Stomach (tissue), 9 donors: ENCODE measurements around the gene MYOZ2. TPM values are rescaled to one million over a fixed set of nuclear protein-coding genes. Genes with fewer than 3 reads are reported as not detected.

Experiments
- DNase-seq, 2 donors: peaks; one replicate each; pipeline versions ENCODE4 v3.0.0 to v3.0.0-alpha.2; 2013 to 2019
- H3K27ac ChIP-seq, 5 donors: fragments of 200-600 bp in 4 of 5; sonication (generic) in 4 of 5; one replicate each; pipeline ENCODE4 v1.5.1; 2013 to 2019; ENCODE audit warnings: mild to moderate bottlenecking in 1 of 5, moderate library complexity in 1 of 5
- H3K27me3 ChIP-seq, 3 donors: fragments of 200-600 bp; sonication (generic); one replicate each; pipeline ENCODE4 v1.5.1; 2017 to 2019; ENCODE audit warnings: mixed run types in 1 of 3
- H3K36me3 ChIP-seq, 4 donors: fragments of 200-600 bp; sonication (generic); 1 replicate in 3 of 4; 2 replicates in 1 of 4; pipeline ENCODE4 v1.5.1; 2016 to 2019
- H3K4me1 ChIP-seq, 4 donors: fragments of 200-600 bp; sonication (generic); one replicate each; pipeline ENCODE4 v1.5.1; 2016 to 2019
- H3K4me3 ChIP-seq, 4 donors: fragments of 200-600 bp; sonication (generic) in 3 of 4; one replicate each; pipeline ENCODE4 v1.5.1; 2016 to 2019; ENCODE audit warnings: mild to moderate bottlenecking in 1 of 4
- H3K9me3 ChIP-seq, 4 donors: fragments of 200-600 bp; sonication (generic); one replicate each; pipeline ENCODE4 v1.5.1; 2016 to 2019
- EP300 ChIP-seq: sonication (generic); formaldehyde crosslinking; IDR thresholded peaks from one replicate; pipeline ENCODE4 v1.6.1; 2017; ENCODE audit warnings: antibody characterized with exemption
- POLR2A ChIP-seq, 4 donors: fragments of 450-650 bp; IDR thresholded peaks; one replicate each; pipeline ENCODE4 v1.6.1; 2016; ENCODE audit warnings: antibody characterized with exemption in 4 of 4, control low read depth in 2 of 4, mild to moderate bottlenecking in 1 of 4, moderate library complexity in 1 of 4
- POLR2AphosphoS5 ChIP-seq, 3 donors: sonication (generic); formaldehyde crosslinking; IDR thresholded peaks; one replicate each; pipeline ENCODE4 v1.6.1; 2016; ENCODE audit warnings: antibody characterized with exemption in 3 of 3
- WGBS, 5 donors: extraction: QIAGEN DNeasy Blood & Tissue Kit in 3 of 5; methylation state at CpG; one replicate each; pipeline versions ENCODE4 v1.1.5 to v1.1.7; 2013 to 2018; 5-methylcytosine and 5-hydroxymethylcytosine counted together
- intact Hi-C: fragments of 100-400 bp; cut with DNase I; formaldehyde crosslinking; loops from one replicate; pipeline ENCODE4 v1.15.1; 2023; ENCODE audit warnings: low total_unique reads
- polyA plus RNA-seq, 3 donors: library from polyadenylated mRNA; stranded (reverse); fragments of 200-250 nt; gene quantifications; one replicate each; pipeline ENCODE4 v1.2.3, GENCODE V29; 2013
- total RNA-seq, 5 donors: library from RNA; depleted of rRNA; stranded (reverse); fragments of >200 nt; gene quantifications; one replicate each; pipeline versions ENCODE4 v1.1.0 to v1.2.3, GENCODE V29; 2014 to 2016
- TF ChIP-seq, protein P1 (sequence below), 7 experiments: fragments of 450-650 bp in 4 of 7; fragments of 200-600 bp in 3 of 7; sonication (generic) in 3 of 7; IDR thresholded peaks; one replicate each; pipeline ENCODE4 v1.5.1; 2016 to 2019; ENCODE audit warnings: antibody characterized with exemption in 7 of 7, control low read depth in 2 of 7, mild to moderate bottlenecking in 1 of 7
- donor health status: healthy with polysubstance abuse.
- donor health status: Bipolar disorder and iron deficiency.
- donor health status: healthy.

Gene MYOZ2
- total and polyA plus RNA-seq, 8 donors, result 0.31 to 1.4 (median 0.59) TPM; not detected in 2

DNA sequence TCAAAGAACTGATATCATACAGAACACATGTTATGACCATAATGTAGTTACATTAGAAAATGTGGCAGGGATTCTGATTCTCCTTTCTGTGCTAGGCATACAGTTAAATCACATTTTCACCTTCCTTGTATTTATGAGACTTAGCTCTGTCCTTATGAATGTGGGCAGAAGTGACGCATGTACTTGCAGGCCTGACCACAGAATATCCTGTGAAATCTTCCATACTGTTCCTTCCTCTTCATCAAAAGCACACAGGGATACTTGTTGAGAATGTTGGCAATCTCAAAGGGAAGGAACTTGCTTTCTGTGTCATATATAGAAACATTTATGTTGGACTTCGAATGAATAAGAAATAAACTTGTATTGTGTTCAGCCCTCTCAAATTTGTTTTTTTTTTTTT, 17.2 kb upstream of the MYOZ2 start:
- no peak for DNase-seq
- Histone ChIP-seq H3K36me3 (no peaks in the 10 kb centered on the region), H3K27me3 (no peaks in the 10 kb centered on the region), H3K4me3 (no peak overlapping the region), H3K4me1 (peaks cover 0 to 4% (median 1%) of the 10 kb centered on the region in 4 donors), H3K9me3 (no peaks in the 10 kb centered on the region), H3K27ac (no peak overlapping the region)
- TF ChIP-seq EP300, result no peak
- TF ChIP-seq POLR2A (IDR thresholded peaks at IDR 0.05), result no peak
- intact Hi-C loops, result no loop called here
- 66 to 84% (median 79%) methylated on average over 2 of the region's 2 CpGs for WGBS, 5 donors

DNA sequence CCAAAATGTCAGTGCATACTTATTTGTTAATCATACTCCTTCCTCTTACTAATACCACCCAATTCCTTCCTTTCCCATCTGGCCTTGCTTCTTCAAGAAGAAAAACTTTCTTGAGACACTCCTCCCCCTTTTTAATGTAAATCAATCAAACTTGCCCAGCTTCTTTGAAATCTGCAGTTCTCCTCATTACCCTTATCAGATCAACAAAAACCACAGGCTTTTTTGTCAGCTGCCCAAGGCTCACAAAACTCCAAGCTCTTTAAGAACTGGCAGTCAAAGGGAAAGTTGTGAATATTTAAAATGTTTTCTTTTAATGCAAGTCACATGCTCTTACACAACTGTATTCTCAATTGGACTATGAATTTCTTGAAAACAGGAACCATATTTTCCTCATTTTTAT, 11.3 kb upstream of the MYOZ2 start:
- H3K36me3 ChIP-seq, result no peaks in the 10 kb centered on the region
- intact Hi-C loops, result no loop called here
- no peaks in the 10 kb centered on the region for H3K9me3 ChIP-seq

DNA sequence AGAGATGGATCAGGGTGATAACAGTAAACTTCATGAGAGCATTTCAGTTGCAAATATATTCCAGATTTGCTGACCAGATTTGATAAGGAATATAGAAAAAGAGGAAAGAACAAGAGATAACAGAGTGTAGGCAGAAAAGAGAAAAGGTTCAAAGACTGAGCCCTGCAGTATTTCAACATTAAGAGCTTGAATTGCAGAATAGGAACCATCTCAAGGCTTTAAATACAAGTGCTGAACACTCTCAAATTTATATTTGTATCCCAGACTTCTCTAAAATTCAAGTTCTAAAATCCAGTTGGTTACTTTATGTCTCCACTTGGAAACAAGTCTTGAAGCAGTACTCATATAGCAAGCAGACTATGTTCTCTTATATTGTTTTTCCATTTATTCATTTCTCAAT, 9.7 kb upstream of the MYOZ2 start:
- Histone ChIP-seq H3K9me3 (no peaks in the 10 kb centered on the region), H3K36me3 (no peaks in the 10 kb centered on the region), H3K27me3 (no peaks in the 10 kb centered on the region), H3K4me1 (peaks cover 0 to 40% (median 17%) of the 10 kb centered on the region in 4 donors), H3K4me3 (no peak overlapping the region), H3K27ac (no peak overlapping the region)
- TF ChIP-seq POLR2A (IDR thresholded peaks at IDR 0.05) (no peak), POLR2AphosphoS5 (IDR thresholded peaks at IDR 0.05) (no peak), EP300 (no peak)
- DNase-seq, result no peak
- intact Hi-C loops, result no loop called here

More for the DNA sequence above, 11.3 kb upstream of the MYOZ2 start:
- Histone ChIP-seq H3K4me3 (no peak overlapping the region), H3K4me1 (peaks cover 0 to 27% (median 11%) of the 10 kb centered on the region in 4 donors), H3K27ac (peak overlapping the region in 2 of 5 donors; percentile 12 to 42), H3K27me3 (no peaks in the 10 kb centered on the region)
- peak in 1 of 2 donors; percentile 40 for DNase-seq
- TF ChIP-seq, protein P1, sequence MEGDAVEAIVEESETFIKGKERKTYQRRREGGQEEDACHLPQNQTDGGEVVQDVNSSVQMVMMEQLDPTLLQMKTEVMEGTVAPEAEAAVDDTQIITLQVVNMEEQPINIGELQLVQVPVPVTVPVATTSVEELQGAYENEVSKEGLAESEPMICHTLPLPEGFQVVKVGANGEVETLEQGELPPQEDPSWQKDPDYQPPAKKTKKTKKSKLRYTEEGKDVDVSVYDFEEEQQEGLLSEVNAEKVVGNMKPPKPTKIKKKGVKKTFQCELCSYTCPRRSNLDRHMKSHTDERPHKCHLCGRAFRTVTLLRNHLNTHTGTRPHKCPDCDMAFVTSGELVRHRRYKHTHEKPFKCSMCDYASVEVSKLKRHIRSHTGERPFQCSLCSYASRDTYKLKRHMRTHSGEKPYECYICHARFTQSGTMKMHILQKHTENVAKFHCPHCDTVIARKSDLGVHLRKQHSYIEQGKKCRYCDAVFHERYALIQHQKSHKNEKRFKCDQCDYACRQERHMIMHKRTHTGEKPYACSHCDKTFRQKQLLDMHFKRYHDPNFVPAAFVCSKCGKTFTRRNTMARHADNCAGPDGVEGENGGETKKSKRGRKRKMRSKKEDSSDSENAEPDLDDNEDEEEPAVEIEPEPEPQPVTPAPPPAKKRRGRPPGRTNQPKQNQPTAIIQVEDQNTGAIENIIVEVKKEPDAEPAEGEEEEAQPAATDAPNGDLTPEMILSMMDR (IDR thresholded peaks at IDR 0.05), result no peak
- no peak for TF ChIP-seq POLR2AphosphoS5 (IDR thresholded peaks at IDR 0.05)
- no peak for TF ChIP-seq POLR2A (IDR thresholded peaks at IDR 0.05)
- no peak for TF ChIP-seq EP300

DNA sequence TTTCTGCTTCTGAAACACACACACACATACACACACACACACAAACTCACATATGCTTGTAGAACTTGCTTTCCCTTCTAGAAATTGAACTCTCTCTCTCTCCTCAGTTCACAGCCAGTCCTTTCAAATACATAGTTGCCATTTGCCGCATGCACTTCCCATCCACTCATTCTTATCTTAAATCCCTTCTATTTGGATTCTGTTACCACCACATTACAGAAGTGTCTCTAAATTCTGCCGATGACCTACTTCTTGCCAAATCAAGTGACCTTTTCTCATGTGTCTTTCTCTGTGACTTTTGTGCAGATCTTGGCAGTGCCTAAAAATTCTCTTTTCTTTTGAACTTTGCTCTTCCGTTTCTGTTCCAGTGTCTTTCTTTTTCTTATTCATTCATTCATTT, 7.5 kb upstream of the MYOZ2 start:
- H3K36me3 ChIP-seq, result no peaks in the 10 kb centered on the region
- no peak overlapping the region for H3K27ac ChIP-seq
- no peak for TF ChIP-seq POLR2A (IDR thresholded peaks at IDR 0.05)
- no peak for TF ChIP-seq POLR2AphosphoS5 (IDR thresholded peaks at IDR 0.05)
- TF ChIP-seq, protein P1 (IDR thresholded peaks at IDR 0.05), result no peak
- no peak for TF ChIP-seq EP300
- H3K4me1 ChIP-seq, result peaks cover 0 to 50% (median 26%) of the 10 kb centered on the region in 4 donors
- intact Hi-C loops, result no loop called here
- DNase-seq, result no peak
- no peak overlapping the region for H3K4me3 ChIP-seq
- WGBS, 5 donors, result 51 to 88% (median 74%) methylated on average over 3 of the region's 3 CpGs
- H3K27me3 ChIP-seq, result no peaks in the 10 kb centered on the region
- no peaks in the 10 kb centered on the region for H3K9me3 ChIP-seq

DNA sequence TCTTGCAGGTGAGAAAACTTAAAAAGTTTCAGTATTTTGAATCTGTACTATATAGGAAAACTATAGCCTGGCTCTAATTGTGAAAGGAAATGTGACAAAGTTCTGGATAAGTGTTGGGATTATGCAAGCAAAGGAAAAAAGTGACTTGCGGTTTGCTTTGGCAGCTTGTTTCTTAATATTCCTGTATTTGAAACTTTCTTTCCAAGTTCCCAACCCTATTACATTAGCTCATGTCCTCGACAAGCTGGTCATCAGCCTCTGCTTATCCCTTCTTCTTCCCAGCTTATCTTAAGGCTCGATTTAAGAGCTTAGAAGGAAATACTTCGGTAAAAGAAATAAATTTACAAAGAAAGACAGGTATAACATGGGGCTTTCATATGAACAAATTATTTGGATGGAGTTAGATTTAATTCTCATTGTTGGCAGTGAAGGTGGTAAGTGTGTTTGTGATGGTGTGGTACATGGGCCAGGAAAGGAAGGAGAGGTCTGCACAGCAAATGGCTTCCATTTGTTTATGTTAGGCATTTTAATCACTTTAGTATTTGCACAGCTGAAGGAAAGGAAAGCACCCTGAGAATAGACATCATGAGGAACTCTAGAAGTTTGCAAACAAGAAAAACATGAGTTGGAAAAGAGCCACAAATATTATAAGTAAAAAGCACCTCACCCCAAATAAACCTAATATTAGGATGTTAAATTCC, 5.1 kb upstream of the MYOZ2 start:
- TF ChIP-seq POLR2AphosphoS5 (IDR thresholded peaks at IDR 0.05), result no peak
- no peak for TF ChIP-seq POLR2A (IDR thresholded peaks at IDR 0.05)
- no peak for TF ChIP-seq EP300
- TF ChIP-seq, protein P1 (IDR thresholded peaks at IDR 0.05), result no peak
- intact Hi-C loops, result no loop called here
- DNase-seq, result peak in 1 of 2 donors; percentile 57
- no peaks in the 10 kb centered on the region for H3K9me3 ChIP-seq
- no peaks in the 10 kb centered on the region for H3K36me3 ChIP-seq
- WGBS, 5 donors, result 29 to 52% (median 49%) methylated on average over 4 of the region's 4 CpGs
- no peaks in the 10 kb centered on the region for H3K27me3 ChIP-seq
- peak overlapping the region in 4 of 5 donors; percentile 54 to 80 (median 66) for H3K27ac ChIP-seq
- no peak overlapping the region for H3K4me3 ChIP-seq
- peaks cover 0 to 30% (median 18%) of the 10 kb centered on the region in 4 donors for H3K4me1 ChIP-seq
